HepG2 (cell line): ENCODE data around the gene MAGEC1. TPM values are rescaled to one million over a fixed set of nuclear protein-coding genes. Genes with fewer than 3 reads are reported as not detected.

Experiments used
- ATAC-seq: fragments of 200-7000 bp; cut with Tn5 transposase; 3 replicates; pipeline ENCODE4 v1.9.1; 2020; ENCODE audit warnings: mild to moderate bottlenecking, moderate library complexity
- BruUV-seq: library from RNA; stranded (reverse); fragments of 400-500 nt; replicated peaks from 2 replicates; lab custom pipeline; 2021; lab: Mats Ljungman, UMichigan
- CTCF ChIA-PET: fragments of 300-600 bp; formaldehyde crosslinking; extraction: SDS; loops from one replicate; lab custom pipeline; 2021; ENCODE audit warnings: low total read pairs, inconsistent platforms, low intra/inter-chr PET ratio; lab: Yijun Ruan, JAX
- POLR2A ChIA-PET: fragments of 350-600 bp; sonication (Branson Sonifier 250); formaldehyde crosslinking; loops from one replicate; lab custom pipeline; 2020; ENCODE audit warnings: antibody characterized with exemption, inconsistent platforms; lab: Yijun Ruan, JAX
- DNase-seq: peaks from one replicate; pipeline ENCODE4 v3.0.0-alpha.2; 2015; ENCODE audit warnings: low spot score
- FAIRE-seq: peaks from 3 replicates; lab custom pipeline; 2011; peaks lifted over from hg19 to GRCh38; lab: Jason Lieb, UNC
- H2AFZ ChIP-seq: one replicate; pipeline ENCODE4 v1.6.1; 2011; ENCODE audit warnings: low read length, inconsistent platforms
- H3K27ac ChIP-seq: fragments of 300-600 bp; 3 replicates; pipeline ENCODE4 v1.8.0; 2011; ENCODE audit warnings: mixed run types, mild to moderate bottlenecking, mixed read lengths, low read length, inconsistent platforms; ENCODE audit not compliant: insufficient read depth; ENCODE audit errors: extremely low read length
- H3K27me3 ChIP-seq, 2 experiments: fragments of 200-600 bp in 1 of 2; 2 replicates in 1 of 2; 3 replicates in 1 of 2; pipeline versions ENCODE4 v1.6.0 to v1.8.0; 2011; ENCODE audit warnings: low read length in 2 of 2, mild to moderate bottlenecking in 2 of 2, moderate library complexity in 2 of 2, inconsistent platforms in 1 of 2; ENCODE audit not compliant: insufficient read depth in 2 of 2, control insufficient read depth in 1 of 2
- H3K36me3 ChIP-seq, 2 experiments: fragments of 200-600 bp in 1 of 2; replicated peaks in 1 of 2; 2 replicates in 1 of 2; 3 replicates in 1 of 2; pipeline versions ENCODE4 v1.5.1 to v1.8.0; 2011; ENCODE audit warnings: low read length in 2 of 2, inconsistent platforms in 1 of 2; ENCODE audit not compliant: insufficient read depth in 2 of 2, control insufficient read depth in 1 of 2
- H3K4me1 ChIP-seq: 2 replicates; pipeline ENCODE4 v1.5.1; 2012; ENCODE audit warnings: low read length, inconsistent platforms; ENCODE audit not compliant: insufficient read depth
- H3K4me2 ChIP-seq: 2 replicates; pipeline ENCODE4 v1.6.0; 2011; ENCODE audit warnings: low read depth, low read length, inconsistent platforms
- H3K4me3 ChIP-seq, 3 experiments: fragments of 200-600 bp in 1 of 3; sonication (generic), shearing (Covaris generic) in 1 of 3; replicated peaks in 1 of 3; 2 replicates each; pipeline ENCODE4 v1.5.1; 2011 to 2016; ENCODE audit warnings: low read length in 3 of 3, inconsistent platforms in 2 of 3, low read depth in 2 of 3, mild to moderate bottlenecking in 2 of 3, control low read depth in 1 of 3, mixed read lengths in 1 of 3; ENCODE audit not compliant: insufficient read depth in 1 of 3
- H3K79me2 ChIP-seq: one replicate; pipeline ENCODE4 v1.6.1; 2011; ENCODE audit warnings: low read length, inconsistent platforms; ENCODE audit not compliant: insufficient read depth
- H3K9ac ChIP-seq: 2 replicates; pipeline ENCODE4 v1.6.0; 2011; ENCODE audit warnings: mild to moderate bottlenecking, low read depth, low read length, inconsistent platforms; ENCODE audit not compliant: insufficient read depth
- H3K9me3 ChIP-seq: 2 replicates; pipeline ENCODE4 v1.5.1; 2012; ENCODE audit warnings: mild to moderate bottlenecking, low read length
- H4K20me1 ChIP-seq: 2 replicates; pipeline ENCODE4 v1.6.0; 2011; ENCODE audit warnings: inconsistent platforms, mild to moderate bottlenecking, low read length, moderate library complexity; ENCODE audit not compliant: insufficient read depth
- ARID3A ChIP-seq: IDR thresholded peaks from 2 replicates; pipeline ENCODE4 v1.6.1; 2012; ENCODE audit warnings: low read depth, low read length, improper control_type of control experiment
- HHEX ChIP-seq: IDR thresholded peaks from 2 replicates; pipeline ENCODE4 v1.6.1; 2016; ENCODE audit warnings: control low read depth
- HOXA3 ChIP-seq: sonication (generic); formaldehyde crosslinking; IDR thresholded peaks from 2 replicates; pipeline ENCODE4 v1.5.0; 2020; ENCODE audit warnings: missing genetic modification reagents
- MEF2D ChIP-seq: sonication (generic); formaldehyde crosslinking; IDR thresholded peaks from 2 replicates; pipeline ENCODE4 v1.5.1; 2020; ENCODE audit warnings: mild to moderate bottlenecking, missing genetic modification reagents
- NONO ChIP-seq, 2 experiments: fragments of 450-650 bp in 1 of 2; sonication (generic) in 1 of 2; formaldehyde crosslinking in 1 of 2; IDR thresholded peaks in 1 of 2; conservative IDR thresholded peaks in 1 of 2; 2 replicates each; pipeline versions ENCODE4 v1.6.1 to v1.8.0; 2017 to 2022; ENCODE audit warnings: mild to moderate bottlenecking in 1 of 2, missing genetic modification reagents in 1 of 2, moderate library complexity in 1 of 2
- NR0B2 ChIP-seq: sonication (generic); formaldehyde crosslinking; IDR thresholded peaks from 2 replicates; pipeline ENCODE4 v1.4.0; 2020; ENCODE audit warnings: mild to moderate bottlenecking, missing genetic modification reagents
- PREB ChIP-seq: sonication (generic); formaldehyde crosslinking; IDR thresholded peaks from 2 replicates; pipeline ENCODE4 v1.4.0; 2020; ENCODE audit warnings: missing genetic modification reagents
- TBX2 ChIP-seq: sonication (generic); formaldehyde crosslinking; IDR thresholded peaks from 2 replicates; pipeline ENCODE4 v1.5.0; 2020; ENCODE audit warnings: missing genetic modification reagents, mild to moderate bottlenecking, borderline replicate concordance
- TCF12 ChIP-seq, 2 experiments: fragments of 450-650 bp in 1 of 2; sonication (generic) in 1 of 2; formaldehyde crosslinking in 1 of 2; IDR thresholded peaks; 2 replicates each; pipeline versions ENCODE4 v1.6.1 to v1.8.0; 2017 to 2022; ENCODE audit warnings: antibody characterized with exemption in 1 of 2, mild to moderate bottlenecking in 1 of 2, missing genetic modification reagents in 1 of 2, moderate library complexity in 1 of 2
- YY1 ChIP-seq: IDR thresholded peaks from 2 replicates; pipeline ENCODE4 v1.6.1; 2011; ENCODE audit warnings: low read length, low read depth, moderate library complexity, mild to moderate bottlenecking; ENCODE audit not compliant: insufficient read depth, insufficient replicate concordance
- ZFP1 ChIP-seq: IDR thresholded peaks from 2 replicates; pipeline ENCODE4 v1.6.1; 2016
- ZFP36L1 ChIP-seq: sonication (generic); formaldehyde crosslinking; IDR thresholded peaks from 2 replicates; pipeline ENCODE4 v1.8.0; 2022; ENCODE audit warnings: mild to moderate bottlenecking, missing genetic modification reagents, moderate library complexity
- ZMYM3 ChIP-seq: sonication (generic); formaldehyde crosslinking; IDR thresholded peaks from 2 replicates; pipeline ENCODE4 v1.5.1; 2020; ENCODE audit warnings: mild to moderate bottlenecking, missing genetic modification reagents
- WGBS: methylation state at CpG from one replicate; pipeline ENCODE4 v1.1.6; 2017; ENCODE audit warnings: low lambda C conversion rate; 5-methylcytosine and 5-hydroxymethylcytosine counted together
- in situ Hi-C: cut with HindIII; loops from 2 replicates; pipeline ENCODE4 v1.10.0; 2017; ENCODE audit warnings: low pct_unique_long_range_greater_than_20kb; ENCODE audit not compliant: extremely low pct_ligation_motif_present
- intact Hi-C: fragments of 100-400 bp; cut with micrococcal nuclease; formaldehyde crosslinking; loops from one replicate; pipeline ENCODE4 v1.10.0; 2022; ENCODE audit not compliant: unreplicated experiment
- polyA plus RNA-seq, 8 experiments: library from polyadenylated mRNA; depleted of rRNA in 3 of 8; stranded (reverse) in 7 of 8; unstranded in 1 of 8; fragments of >200 nt; fragmentation: Illumina TruSeq in 4 of 8; extraction: Trizol in 4 of 8; gene quantifications; 2 replicates each; pipeline versions ENCODE4 v1.2.1 to v1.2.3, GENCODE V29; 2011 to 2016; ENCODE audit warnings: low read depth in 4 of 8, missing spikeins in 1 of 8, mixed read lengths in 1 of 8; ENCODE audit not compliant: insufficient read depth in 1 of 8
- total RNA-seq, 5 experiments: library from RNA; depleted of rRNA; stranded (reverse); fragments of >200 nt; fragmentation: Illumina TruSeq; extraction: Trizol; gene quantifications; 2 replicates each; pipeline ENCODE4 v1.2.3, GENCODE V29; 2016; ENCODE audit warnings: low read depth in 1 of 5
- TF ChIP-seq, protein P1 (sequence below): sonication (generic); formaldehyde crosslinking; IDR thresholded peaks from 2 replicates; pipeline ENCODE4 v1.8.1; 2023; ENCODE audit warnings: mild to moderate bottlenecking, missing genetic modification reagents, borderline replicate concordance
- TF ChIP-seq, protein P2 (sequence below): sonication (generic); formaldehyde crosslinking; IDR thresholded peaks from 2 replicates; pipeline ENCODE4 v1.4.0; 2020; ENCODE audit warnings: mild to moderate bottlenecking, missing genetic modification reagents

Gene MAGEC1
- total and polyA plus RNA-seq, 2 of the 13 experiments (the other 11 are each of a cell fraction or from before 2014, with no cell fraction given), result not detected

DNA sequence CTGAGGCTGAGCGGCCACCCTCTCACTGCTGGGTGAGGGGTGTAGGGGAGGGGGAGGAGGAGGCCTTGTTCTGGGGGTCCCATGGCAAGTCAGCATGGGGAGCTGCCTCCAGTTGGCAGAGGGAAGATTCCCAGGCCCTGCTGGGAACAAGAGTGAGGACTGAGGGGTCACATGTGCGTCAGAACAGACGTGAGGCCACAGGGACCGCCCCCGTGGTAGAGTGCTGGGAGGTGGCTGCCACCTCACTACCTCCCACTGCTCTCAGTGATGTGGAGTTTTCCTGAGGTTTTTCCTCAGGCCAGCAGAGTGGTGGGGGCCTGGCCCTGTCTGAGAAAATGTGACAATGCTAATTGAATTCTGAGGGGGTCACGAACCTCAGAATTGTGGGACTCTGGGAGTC lies 568 bp downstream of the MAGEC1 start (continued):
- TF ChIP-seq NONO (IDR thresholded peaks at IDR 0.05) (no peak), NONO (CRISPR knock-in tag; conservative IDR thresholded peaks at IDR 0.05) (no peak), ZFP36L1 (no peak), HOXA3 (no peak), YY1 (no peak), MEF2D (CRISPR knock-in tag) (no peak)

- no peak overlapping the region for H3K4me2 ChIP-seq
- no peaks in the 10 kb centered on the region for H3K27me3 ChIP-seq
- no TSS peak for BruUV-seq
- in situ Hi-C loops, result no loop called here
- no peaks in the 10 kb centered on the region for H3K36me3 ChIP-seq
- H4K20me1 ChIP-seq, result no peaks in the 10 kb centered on the region
- ATAC-seq, result no peak
- no peak overlapping the region for H3K27ac ChIP-seq
- POLR2A ChIA-PET, result no interaction called here
- no peak for FAIRE-seq
- WGBS, result 9% methylated on average over 2 of the region's 3 CpGs
- H3K4me3 ChIP-seq, result no peak overlapping the region
- no peak overlapping the region for H3K9ac ChIP-seq
- H3K9me3 ChIP-seq, result peaks cover 13% of the 10 kb centered on the region; the same call in 1 of the 2 replicates
- intact Hi-C loops, result no loop called here
- TF ChIP-seq TCF12 (IDR thresholded peaks at IDR 0.05) (no peak), TCF12 (CRISPR knock-in tag; IDR thresholded peaks at IDR 0.05) (no peak), HHEX (CRISPR knock-in tag) (no peak), ZMYM3 (CRISPR knock-in tag) (no peak), ZFP1 (CRISPR knock-in tag) (no peak), NR0B2 (CRISPR knock-in tag) (no peak), TBX2 (CRISPR knock-in tag) (no peak), ARID3A (no peak), PREB (CRISPR knock-in tag) (no peak)
- TF ChIP-seq, protein P1, sequence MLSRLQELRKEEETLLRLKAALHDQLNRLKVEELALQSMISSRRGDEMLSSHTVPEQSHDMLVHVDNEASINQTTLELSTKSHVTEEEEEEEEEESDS, result no peak
- TF ChIP-seq, protein P2, sequence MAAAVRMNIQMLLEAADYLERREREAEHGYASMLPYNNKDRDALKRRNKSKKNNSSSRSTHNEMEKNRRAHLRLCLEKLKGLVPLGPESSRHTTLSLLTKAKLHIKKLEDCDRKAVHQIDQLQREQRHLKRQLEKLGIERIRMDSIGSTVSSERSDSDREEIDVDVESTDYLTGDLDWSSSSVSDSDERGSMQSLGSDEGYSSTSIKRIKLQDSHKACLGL (CRISPR knock-in tag), result no peak
- H3K79me2 ChIP-seq, result no peaks in the 10 kb centered on the region
- no peak overlapping the region for H2AFZ ChIP-seq
- no peak for DNase-seq
- CTCF ChIA-PET, result no interaction called here
- no peaks in the 10 kb centered on the region for H3K4me1 ChIP-seq
These were observed 14.1 kb downstream of the MAGEC1 start for GRCh38 chrX:141917801-141918200.
